Measurements from ENCODE around the gene LFNG. TPM values are rescaled to one million over a fixed set of nuclear protein-coding genes. Genes with fewer than 3 reads are reported as not detected.

LFNG gene
- total RNA-seq, 1 experiment from 2014 or later = 38.1 TPM

DNA sequence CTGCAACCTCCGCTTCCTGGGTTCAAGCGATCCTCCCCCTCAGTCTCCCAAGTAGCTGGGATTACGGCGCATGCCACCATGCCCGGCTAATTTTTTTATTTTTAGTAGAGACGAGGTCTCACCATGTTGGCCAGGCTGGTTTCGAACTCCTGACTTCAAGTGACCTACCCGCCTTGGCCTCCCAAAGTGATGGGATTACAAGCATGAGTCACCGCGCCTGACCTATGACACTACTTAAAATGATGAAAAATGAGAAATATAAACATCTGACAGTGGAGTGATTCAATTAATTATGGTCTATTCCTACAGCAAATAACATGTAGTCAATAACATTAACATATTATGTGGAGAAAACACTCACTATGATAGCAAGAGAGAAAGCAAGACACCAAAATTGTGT is 33.5 kb downstream of the LFNG start:
- CTCF ChIA-PET = no interaction called here
- BruUV-seq (replicated peaks) = no TSS peak

GRCh38 chr7:2553831-2554581 is 34.4 kb downstream of the LFNG start:
- CTCF ChIA-PET = interaction anchor here (0.6 kb wide), 1 partner anchor 10 kb away, joined by 3 read pairs; no protein-coding TSS in a partner anchor

More for the DNA sequence above, 33.5 kb downstream of the LFNG start:
- Histone ChIP-seq H3K9me3 (ENCODE audit: control insufficient read depth, insufficient read depth, low read depth, low read length) (no peaks in the 10 kb centered on the region), H3K36me3 (ENCODE audit: control insufficient read depth, insufficient read depth, low read length) (peaks cover 14% of the 10 kb centered on the region), H3K4me3 (ENCODE audit: low read depth in 2 of 2, low read length in 2 of 2) (no peak overlapping the region), H3K27ac (ENCODE audit: low read length) (no peak overlapping the region), H3K27me3 (ENCODE audit: control insufficient read depth, insufficient read depth, low read length) (no peaks in the 10 kb centered on the region), H3K4me1 (ENCODE audit: control insufficient read depth, insufficient read depth, low read length) (peaks cover 9% of the 10 kb centered on the region)
- TF ChIP-seq POLR2AphosphoS5 (IDR thresholded peaks at IDR 0.05; ENCODE audit: low read depth, low read length) (no peak), SIN3A (IDR thresholded peaks at IDR 0.05; ENCODE audit: borderline replicate concordance, insufficient read depth, low read depth, low read length) (no peak), TCF7L2 (IDR thresholded peaks at IDR 0.05; ENCODE audit: low read depth, low read length) (no peak)
- TF ChIP-seq, protein P1, sequence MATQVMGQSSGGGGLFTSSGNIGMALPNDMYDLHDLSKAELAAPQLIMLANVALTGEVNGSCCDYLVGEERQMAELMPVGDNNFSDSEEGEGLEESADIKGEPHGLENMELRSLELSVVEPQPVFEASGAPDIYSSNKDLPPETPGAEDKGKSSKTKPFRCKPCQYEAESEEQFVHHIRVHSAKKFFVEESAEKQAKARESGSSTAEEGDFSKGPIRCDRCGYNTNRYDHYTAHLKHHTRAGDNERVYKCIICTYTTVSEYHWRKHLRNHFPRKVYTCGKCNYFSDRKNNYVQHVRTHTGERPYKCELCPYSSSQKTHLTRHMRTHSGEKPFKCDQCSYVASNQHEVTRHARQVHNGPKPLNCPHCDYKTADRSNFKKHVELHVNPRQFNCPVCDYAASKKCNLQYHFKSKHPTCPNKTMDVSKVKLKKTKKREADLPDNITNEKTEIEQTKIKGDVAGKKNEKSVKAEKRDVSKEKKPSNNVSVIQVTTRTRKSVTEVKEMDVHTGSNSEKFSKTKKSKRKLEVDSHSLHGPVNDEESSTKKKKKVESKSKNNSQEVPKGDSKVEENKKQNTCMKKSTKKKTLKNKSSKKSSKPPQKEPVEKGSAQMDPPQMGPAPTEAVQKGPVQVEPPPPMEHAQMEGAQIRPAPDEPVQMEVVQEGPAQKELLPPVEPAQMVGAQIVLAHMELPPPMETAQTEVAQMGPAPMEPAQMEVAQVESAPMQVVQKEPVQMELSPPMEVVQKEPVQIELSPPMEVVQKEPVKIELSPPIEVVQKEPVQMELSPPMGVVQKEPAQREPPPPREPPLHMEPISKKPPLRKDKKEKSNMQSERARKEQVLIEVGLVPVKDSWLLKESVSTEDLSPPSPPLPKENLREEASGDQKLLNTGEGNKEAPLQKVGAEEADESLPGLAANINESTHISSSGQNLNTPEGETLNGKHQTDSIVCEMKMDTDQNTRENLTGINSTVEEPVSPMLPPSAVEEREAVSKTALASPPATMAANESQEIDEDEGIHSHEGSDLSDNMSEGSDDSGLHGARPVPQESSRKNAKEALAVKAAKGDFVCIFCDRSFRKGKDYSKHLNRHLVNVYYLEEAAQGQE (IDR thresholded peaks at IDR 0.05; ENCODE audit: insufficient read depth in 1 of 2, low read depth in 2 of 2, low read length in 1 of 2) = no peak
- TF ChIP-seq, protein P2, sequence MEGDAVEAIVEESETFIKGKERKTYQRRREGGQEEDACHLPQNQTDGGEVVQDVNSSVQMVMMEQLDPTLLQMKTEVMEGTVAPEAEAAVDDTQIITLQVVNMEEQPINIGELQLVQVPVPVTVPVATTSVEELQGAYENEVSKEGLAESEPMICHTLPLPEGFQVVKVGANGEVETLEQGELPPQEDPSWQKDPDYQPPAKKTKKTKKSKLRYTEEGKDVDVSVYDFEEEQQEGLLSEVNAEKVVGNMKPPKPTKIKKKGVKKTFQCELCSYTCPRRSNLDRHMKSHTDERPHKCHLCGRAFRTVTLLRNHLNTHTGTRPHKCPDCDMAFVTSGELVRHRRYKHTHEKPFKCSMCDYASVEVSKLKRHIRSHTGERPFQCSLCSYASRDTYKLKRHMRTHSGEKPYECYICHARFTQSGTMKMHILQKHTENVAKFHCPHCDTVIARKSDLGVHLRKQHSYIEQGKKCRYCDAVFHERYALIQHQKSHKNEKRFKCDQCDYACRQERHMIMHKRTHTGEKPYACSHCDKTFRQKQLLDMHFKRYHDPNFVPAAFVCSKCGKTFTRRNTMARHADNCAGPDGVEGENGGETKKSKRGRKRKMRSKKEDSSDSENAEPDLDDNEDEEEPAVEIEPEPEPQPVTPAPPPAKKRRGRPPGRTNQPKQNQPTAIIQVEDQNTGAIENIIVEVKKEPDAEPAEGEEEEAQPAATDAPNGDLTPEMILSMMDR (IDR thresholded peaks at IDR 0.05) = no peak
- POLR2A ChIA-PET = interaction anchor here (0.6 kb wide), 1 partner anchor 885 kb away, joined by 3 read pairs; no protein-coding TSS in a partner anchor
- DNase-seq (ENCODE audit: low read depth, low spot score) = no peak
- intact Hi-C loops (cut with micrococcal nuclease; ENCODE audit: unreplicated experiment) = no loop called here
- in situ Hi-C loops (cut with HindIII; ENCODE audit: low pct_unique_long_range_greater_than_20kb, low sequenced_read_pairs) = no loop called here
- no peak for ATAC-seq

More at GRCh38 chr7:2553831-2554581, 34.4 kb downstream of the LFNG start:
- TF ChIP-seq SIN3A (IDR thresholded peaks at IDR 0.05; ENCODE audit: borderline replicate concordance, insufficient read depth, low read depth, low read length) (no peak), POLR2AphosphoS5 (IDR thresholded peaks at IDR 0.05; ENCODE audit: low read depth, low read length) (no peak), TCF7L2 (IDR thresholded peaks at IDR 0.05; ENCODE audit: low read depth, low read length) (no peak)
- TF ChIP-seq, protein P2 (IDR thresholded peaks at IDR 0.05) = no peak
- TF ChIP-seq, protein P1 (IDR thresholded peaks at IDR 0.05; ENCODE audit: insufficient read depth in 1 of 2, low read depth in 2 of 2, low read length in 1 of 2) = no peak
- Histone ChIP-seq H3K36me3 (ENCODE audit: control insufficient read depth, insufficient read depth, low read length) (peaks cover 13% of the 10 kb centered on the region), H3K27me3 (ENCODE audit: control insufficient read depth, insufficient read depth, low read length) (no peaks in the 10 kb centered on the region), H3K4me1 (ENCODE audit: control insufficient read depth, insufficient read depth, low read length) (peaks cover 13% of the 10 kb centered on the region), H3K27ac (ENCODE audit: low read length) (peak overlapping the region; percentile 96), H3K4me3 (ENCODE audit: low read depth in 2 of 2, low read length in 2 of 2) (peak overlapping the region; percentile 61 to 75), H3K9me3 (ENCODE audit: control insufficient read depth, insufficient read depth, low read depth, low read length) (no peaks in the 10 kb centered on the region)
- DNase-seq (ENCODE audit: low read depth, low spot score) (no peak), ATAC-seq (no peak)
- intact Hi-C loops (cut with micrococcal nuclease; ENCODE audit: unreplicated experiment) = no loop called here
- POLR2A ChIA-PET = no interaction called here
- in situ Hi-C loops (cut with HindIII; ENCODE audit: low pct_unique_long_range_greater_than_20kb, low sequenced_read_pairs) = no loop called here
- no TSS peak for BruUV-seq (replicated peaks)
